ENCODE data around the gene SCAI. TPM values are rescaled to one million over a fixed set of nuclear protein-coding genes. Genes with fewer than 3 reads are reported as not detected.
"Not testable (repeated sequence)": the region's sequence is repeated elsewhere in the genome, so short reads cannot be mapped to it uniquely, and the experiment has no call there.

SCAI gene
- total and polyA plus RNA-seq, 2 donors (not counting 1 experiment from before 2014, with no cell fraction given), result 5.4 to 9.7 TPM

GRCh38 chr9:125189011-125189360, 45.7 kb upstream of the SCAI start:
- peaks cover 52% of the 10 kb centered on the region for H3K79me2 ChIP-seq (ENCODE audit: control insufficient read depth, insufficient read depth, low read length)
- TF ChIP-seq CTCF (conservative IDR thresholded peaks at IDR 0.05 in 1 of 2, IDR thresholded peaks at IDR 0.05 in 1 of 2; ENCODE audit: low read depth in 1 of 2, low read length in 2 of 2) (no peak), EZH2 (IDR thresholded peaks at IDR 0.05; ENCODE audit: low read length, missing control alignments) (no peak)
- peak overlapping the region; percentile 92 for H3K27ac ChIP-seq (ENCODE audit: insufficient read depth, low read length)
- no peaks in the 10 kb centered on the region for H3K9me3 ChIP-seq (ENCODE audit: control insufficient read depth, insufficient read depth, low read depth, low read length)
- no peaks in the 10 kb centered on the region for H3K4me1 ChIP-seq (ENCODE audit: control insufficient read depth, extremely low read depth, insufficient read depth, low read length)
- H3K9ac ChIP-seq (ENCODE audit: insufficient read depth, low read length), result peak overlapping the region; percentile 93
- no peaks in the 10 kb centered on the region for H3K27me3 ChIP-seq (ENCODE audit: control insufficient read depth, insufficient read depth, low read length)
- H2AFZ ChIP-seq (ENCODE audit: low read length), result peak overlapping the region; percentile 82
- peak overlapping the region; percentile 88 for H3K4me2 ChIP-seq (ENCODE audit: extremely low read depth, insufficient read depth, low read length)
- no peak for DNase-seq (ENCODE audit: low read depth in 2 of 2)
- H4K20me1 ChIP-seq (ENCODE audit: control insufficient read depth, extremely low read depth, insufficient read depth, low read length), result no peaks in the 10 kb centered on the region
- H3K36me3 ChIP-seq (ENCODE audit: control insufficient read depth, insufficient read depth, low read length), result no peaks in the 10 kb centered on the region
- peak overlapping the region; percentile 73 to 99 (median 82) for H3K4me3 ChIP-seq (replicated peaks in 1 of 4; ENCODE audit: control extremely low read depth in 1 of 4, insufficient read depth in 1 of 4, low read depth in 3 of 4, low read length in 4 of 4)

DNA sequence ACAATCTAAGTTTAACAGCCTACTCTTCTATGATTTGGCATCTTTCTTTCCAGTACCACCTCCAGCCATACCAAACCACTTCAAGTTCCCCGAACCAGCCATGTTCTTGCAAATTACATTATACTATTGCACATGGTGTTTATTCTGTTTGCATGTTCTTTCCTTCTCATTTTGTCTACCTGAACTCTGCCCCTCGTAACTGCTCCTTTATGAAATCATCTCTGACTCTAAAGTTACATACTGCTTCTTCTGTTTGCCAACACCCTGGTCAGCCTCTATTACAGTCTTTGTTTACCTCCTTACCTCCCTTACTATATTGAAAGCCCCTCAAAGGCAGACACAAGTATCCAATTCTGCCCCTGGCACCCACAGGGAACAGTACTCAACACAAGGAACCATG, 40.2 kb upstream of the SCAI start:
- peaks cover 86% of the 10 kb centered on the region for H3K79me2 ChIP-seq (ENCODE audit: control insufficient read depth, insufficient read depth, low read length)
- no peak overlapping the region for H3K4me3 ChIP-seq (replicated peaks in 1 of 4; ENCODE audit: control extremely low read depth in 1 of 4, insufficient read depth in 1 of 4, low read depth in 3 of 4, low read length in 4 of 4)
- H3K27ac ChIP-seq (ENCODE audit: insufficient read depth, low read length), result no peak overlapping the region
- DNase-seq (ENCODE audit: low read depth in 2 of 2), result no peak
- no peak for TF ChIP-seq EZH2 (IDR thresholded peaks at IDR 0.05; ENCODE audit: low read length, missing control alignments)
- TF ChIP-seq CTCF (conservative IDR thresholded peaks at IDR 0.05 in 1 of 2, IDR thresholded peaks at IDR 0.05 in 1 of 2; ENCODE audit: low read depth in 1 of 2, low read length in 2 of 2), result no peak
- H3K27me3 ChIP-seq (ENCODE audit: control insufficient read depth, insufficient read depth, low read length), result no peaks in the 10 kb centered on the region
- H3K36me3 ChIP-seq (ENCODE audit: control insufficient read depth, insufficient read depth, low read length), result no peaks in the 10 kb centered on the region
- no peaks in the 10 kb centered on the region for H3K4me1 ChIP-seq (ENCODE audit: control insufficient read depth, extremely low read depth, insufficient read depth, low read length)
- H2AFZ ChIP-seq (ENCODE audit: low read length), result no peak overlapping the region
- no peak overlapping the region for H3K9ac ChIP-seq (ENCODE audit: insufficient read depth, low read length)
- no peaks in the 10 kb centered on the region for H4K20me1 ChIP-seq (ENCODE audit: control insufficient read depth, extremely low read depth, insufficient read depth, low read length)
- no peak overlapping the region for H3K4me2 ChIP-seq (ENCODE audit: extremely low read depth, insufficient read depth, low read length)
- H3K9me3 ChIP-seq (ENCODE audit: control insufficient read depth, insufficient read depth, low read depth, low read length), result no peaks in the 10 kb centered on the region

DNA sequence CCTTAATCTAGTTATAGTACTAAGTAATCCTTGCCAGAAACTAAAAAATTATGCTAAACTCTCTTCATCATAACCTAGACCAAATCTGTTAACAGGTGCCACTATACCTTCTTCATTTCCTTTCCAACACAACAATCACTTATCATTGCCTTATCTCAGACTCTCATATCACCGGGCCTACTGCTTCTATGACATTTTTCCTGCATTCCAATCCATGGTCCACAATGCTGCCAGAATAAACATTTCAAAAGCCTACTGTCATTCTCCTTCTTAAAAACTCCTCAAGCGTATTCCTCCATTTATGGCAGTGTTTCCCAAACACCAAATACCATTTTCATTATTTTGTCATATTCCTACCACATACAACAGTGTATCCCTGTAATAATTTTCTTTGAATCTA, 39.7 kb upstream of the SCAI start:
- H4K20me1 ChIP-seq (ENCODE audit: control insufficient read depth, extremely low read depth, insufficient read depth, low read length), result no peaks in the 10 kb centered on the region
- H3K9ac ChIP-seq (ENCODE audit: insufficient read depth, low read length), result no peak overlapping the region
- H3K9me3 ChIP-seq (ENCODE audit: control insufficient read depth, insufficient read depth, low read depth, low read length), result no peaks in the 10 kb centered on the region
- no peak overlapping the region for H3K4me2 ChIP-seq (ENCODE audit: extremely low read depth, insufficient read depth, low read length)
- no peak overlapping the region for H3K4me3 ChIP-seq (replicated peaks in 1 of 4; ENCODE audit: control extremely low read depth in 1 of 4, insufficient read depth in 1 of 4, low read depth in 3 of 4, low read length in 4 of 4)
- DNase-seq (ENCODE audit: low read depth in 2 of 2), result peak in 1 of 2 donors; percentile 73
- TF ChIP-seq CTCF (conservative IDR thresholded peaks at IDR 0.05 in 1 of 2, IDR thresholded peaks at IDR 0.05 in 1 of 2; ENCODE audit: low read depth in 1 of 2, low read length in 2 of 2) (no peak), EZH2 (IDR thresholded peaks at IDR 0.05; ENCODE audit: low read length, missing control alignments) (no peak)
- H3K79me2 ChIP-seq (ENCODE audit: control insufficient read depth, insufficient read depth, low read length), result peaks cover 86% of the 10 kb centered on the region
- H3K36me3 ChIP-seq (ENCODE audit: control insufficient read depth, insufficient read depth, low read length), result no peaks in the 10 kb centered on the region
- H3K27me3 ChIP-seq (ENCODE audit: control insufficient read depth, insufficient read depth, low read length), result no peaks in the 10 kb centered on the region
- no peaks in the 10 kb centered on the region for H3K4me1 ChIP-seq (ENCODE audit: control insufficient read depth, extremely low read depth, insufficient read depth, low read length)
- H3K27ac ChIP-seq (ENCODE audit: insufficient read depth, low read length), result no peak overlapping the region
- no peak overlapping the region for H2AFZ ChIP-seq (ENCODE audit: low read length)

GRCh38 chr9:125181756-125182155, 38.4 kb upstream of the SCAI start:
- not testable (repeated sequence) for H3K27ac ChIP-seq (ENCODE audit: insufficient read depth, low read length); H3K4me1 ChIP-seq (ENCODE audit: control insufficient read depth, extremely low read depth, insufficient read depth, low read length); H3K9ac ChIP-seq (ENCODE audit: insufficient read depth, low read length); H4K20me1 ChIP-seq (ENCODE audit: control insufficient read depth, extremely low read depth, insufficient read depth, low read length); H3K36me3 ChIP-seq (ENCODE audit: control insufficient read depth, insufficient read depth, low read length); H3K4me2 ChIP-seq (ENCODE audit: extremely low read depth, insufficient read depth, low read length); DNase-seq (ENCODE audit: low read depth in 2 of 2); H3K27me3 ChIP-seq (ENCODE audit: control insufficient read depth, insufficient read depth, low read length); H3K4me3 ChIP-seq (replicated peaks in 1 of 4; ENCODE audit: control extremely low read depth in 1 of 4, insufficient read depth in 1 of 4, low read depth in 3 of 4, low read length in 4 of 4); H3K9me3 ChIP-seq (ENCODE audit: control insufficient read depth, insufficient read depth, low read depth, low read length); H2AFZ ChIP-seq (ENCODE audit: low read length)
- H3K79me2 ChIP-seq (ENCODE audit: control insufficient read depth, insufficient read depth, low read length), result peaks cover 84% of the 10 kb centered on the region
